ENCODE data around the gene LDB2.

- TF ChIP-seq YY1 (IDR thresholded peaks at IDR 0.05; ENCODE audit: insufficient read depth, insufficient read length) (no peak), ZNF274 (IDR thresholded peaks at IDR 0.05; ENCODE audit: low read depth, low read length) (no peak)
Observed at GRCh38 chr4:16931339-16932305, 33.2 kb upstream of the LDB2 start.

Measured in NT2/D1 (cell line).